Measurements from ENCODE around the gene ADO. TPM values are rescaled to one million over a fixed set of nuclear protein-coding genes. Genes with fewer than 3 reads are reported as not detected.

The ADO gene
- 25.8 TPM in 2 replicates for total RNA-seq

DNA sequence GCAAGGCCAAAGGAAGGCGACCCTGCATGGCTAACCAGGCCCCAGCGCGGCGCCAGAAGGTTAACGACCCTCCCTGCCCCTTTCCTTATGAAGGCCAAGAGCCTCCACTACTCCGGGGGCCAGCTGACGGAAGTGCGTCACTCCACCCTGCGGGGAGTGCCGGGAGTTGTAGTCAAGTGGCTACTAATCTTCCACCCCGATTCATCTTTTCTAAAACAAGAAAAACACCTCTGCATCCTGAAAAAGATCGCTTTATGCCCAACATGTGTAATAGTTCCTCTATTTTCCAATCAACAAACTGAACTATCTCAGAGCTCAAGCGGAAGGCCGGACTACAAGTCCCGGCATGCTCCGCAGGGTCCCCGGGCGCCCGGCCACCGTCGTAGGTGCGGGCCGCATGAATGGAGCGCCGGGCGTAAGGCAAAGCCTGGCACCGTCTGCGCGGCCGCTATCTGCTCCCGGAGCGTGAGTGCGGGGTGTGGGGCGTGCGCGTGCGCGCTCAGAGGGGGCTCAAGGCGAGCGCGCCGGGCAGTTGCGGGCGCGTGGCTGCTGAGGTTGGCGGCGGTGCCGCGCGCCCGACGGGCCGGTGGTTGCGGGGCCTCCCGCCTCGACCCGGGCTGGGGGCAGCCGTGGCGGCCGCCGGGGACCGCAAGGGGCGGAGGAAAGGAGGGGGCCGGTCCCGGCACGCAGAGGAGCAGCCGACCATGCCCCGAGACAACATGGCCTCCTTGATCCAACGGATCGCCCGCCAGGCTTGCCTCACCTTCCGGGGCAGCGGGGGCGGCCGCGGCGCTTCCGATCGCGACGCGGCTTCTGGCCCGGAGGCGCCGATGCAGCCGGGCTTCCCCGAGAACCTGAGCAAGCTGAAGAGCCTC is at the start of gene ADO:
TSS of gene ADO (plus strand) at position 365 of the 875 bp plus-strand sequence. CDS start at position 705, 340 bp downstream.

GRCh38 chr10:62816331-62817120 is 12.0 kb downstream of the ADO start, which contains the start of gene EGR2:
Gene EGR2 (minus strand): TSS chr10:62816366. CDS start chr10:62816029, 337 bp downstream.

Other genes starting within 250 kb of the ADO start
- 2.3 and 4.8 TPM in 2 replicates for gene EGR2, start 11.6 kb downstream of the ADO start, total RNA-seq